GM12873 (cell line): ENCODE results near the gene NOS1AP.

Experiments used
- CTCF ChIP-seq: IDR thresholded peaks from 2 replicates; pipeline ENCODE4 v1.5.1; 2012; ENCODE audit warnings: low read depth, mild to moderate bottlenecking, moderate library complexity, low read length, control low read depth; ENCODE audit not compliant: insufficient read depth; ENCODE audit errors: missing control alignments

Gene NOS1AP

GRCh38 chr1:162172311-162173102, 103.0 kb downstream of the NOS1AP start:
- no peak for TF ChIP-seq CTCF

GRCh38 chr1:162175379-162176081, 106.0 kb downstream of the NOS1AP start:
- TF ChIP-seq CTCF = no peak

GRCh38 chr1:162177126-162177525, 107.6 kb downstream of the NOS1AP start:
- TF ChIP-seq CTCF = no peak

GRCh38 chr1:162178432-162178831, 108.9 kb downstream of the NOS1AP start:
- no peak for TF ChIP-seq CTCF

- TF ChIP-seq CTCF = no peak
These were observed 109.6 kb downstream of the NOS1AP start for GRCh38 chr1:162179121-162179520.

- TF ChIP-seq CTCF = no peak
These were observed 111.3 kb downstream of the NOS1AP start for GRCh38 chr1:162180813-162181212.

GRCh38 chr1:162182090-162182489, 112.6 kb downstream of the NOS1AP start:
- no peak for TF ChIP-seq CTCF
